PC-9 (cell line): ENCODE data around the gene TMEM132C. TPM values are rescaled to one million over a fixed set of nuclear protein-coding genes. Genes with fewer than 3 reads are reported as not detected.

ENCODE experiments used
- BruUV-seq: library from RNA; stranded (reverse); fragments of 400-500 nt; replicated peaks from 2 replicates; lab custom pipeline; 2021; lab: Mats Ljungman, UMichigan
- CTCF ChIA-PET: fragments of 300-600 bp; sonication (Branson Sonifier 250); formaldehyde crosslinking; loops from one replicate; lab custom pipeline; 2022; ENCODE audit warnings: antibody characterized with exemption; lab: Charles Lee
- POLR2A ChIA-PET: fragments of 300-600 bp; sonication (Branson Sonifier 250); formaldehyde crosslinking; loops from one replicate; lab custom pipeline; 2022; ENCODE audit warnings: antibody characterized with exemption; ENCODE audit not compliant: unreplicated experiment; lab: Charles Lee
- DNase-seq, 2 experiments: peaks; one replicate each; pipeline versions ENCODE4 v3.0.0 to v3.0.0-alpha.2; 2015 to 2022; ENCODE audit warnings: mixed read lengths in 1 of 2
- H2AFZ ChIP-seq: fragments of 200-600 bp; sonication (generic); 2 replicates; pipeline ENCODE4 v1.8.1; 2017; ENCODE audit warnings: antibody characterized with exemption
- H3F3A ChIP-seq: fragments of 200-600 bp; sonication (generic); 2 replicates; pipeline ENCODE4 v1.8.1; 2017; ENCODE audit warnings: antibody characterized with exemption, mild to moderate bottlenecking, low read depth; ENCODE audit not compliant: insufficient read depth
- H3K27ac ChIP-seq: fragments of 200-600 bp; sonication (generic); 2 replicates; pipeline ENCODE4 v1.6.1; 2016; ENCODE audit warnings: mixed run types
- H3K27me3 ChIP-seq: fragments of 200-600 bp; sonication (generic); 2 replicates; pipeline ENCODE4 v1.6.1; 2016; ENCODE audit warnings: low read depth, mixed run types; ENCODE audit not compliant: insufficient read depth
- H3K36me3 ChIP-seq: fragments of 200-600 bp; sonication (generic); 2 replicates; pipeline ENCODE4 v1.6.1; 2016; ENCODE audit warnings: low read depth, mixed run types
- H3K4me1 ChIP-seq: fragments of 200-600 bp; sonication (generic); replicated peaks from 2 replicates; pipeline ENCODE4 v1.6.1; 2016; ENCODE audit warnings: mixed run types; ENCODE audit not compliant: insufficient read depth
- H3K4me2 ChIP-seq: fragments of 200-600 bp; sonication (generic); 2 replicates; pipeline ENCODE4 v1.6.1; 2017; ENCODE audit warnings: mixed run types
- H3K4me3 ChIP-seq: fragments of 200-600 bp; sonication (generic); 2 replicates; pipeline ENCODE4 v1.6.1; 2016; ENCODE audit warnings: mixed run types
- H3K79me2 ChIP-seq: fragments of 200-600 bp; sonication (generic); 2 replicates; pipeline ENCODE4 v1.6.1; 2017; ENCODE audit warnings: low read depth, mixed run types
- H3K9me2 ChIP-seq: fragments of 200-600 bp; sonication (generic); 2 replicates; pipeline ENCODE4 v1.8.1; 2017; ENCODE audit warnings: mild to moderate bottlenecking; ENCODE audit not compliant: insufficient read depth
- H3K9me3 ChIP-seq: fragments of 200-600 bp; sonication (generic); 2 replicates; pipeline ENCODE4 v1.8.1; 2016; ENCODE audit warnings: low read depth; ENCODE audit not compliant: insufficient read depth
- H4K20me1 ChIP-seq: fragments of 200-600 bp; sonication (generic); 2 replicates; pipeline ENCODE4 v1.8.1; 2017; ENCODE audit not compliant: insufficient read depth
- CTCF ChIP-seq: fragments of 200-600 bp; sonication (generic); conservative IDR thresholded peaks from 2 replicates; pipeline ENCODE4 v1.6.1; 2017; ENCODE audit warnings: mixed run types, antibody characterized with exemption, mild to moderate bottlenecking, moderate library complexity
- EZH2 ChIP-seq: fragments of 200-600 bp; sonication (generic); IDR thresholded peaks from 2 replicates; pipeline ENCODE4 v1.8.0; 2017; ENCODE audit warnings: antibody characterized with exemption, low read depth
- intact Hi-C: fragments of 100-400 bp; cut with micrococcal nuclease; formaldehyde crosslinking; loops from one replicate; pipeline ENCODE4 v1.10.0; 2022; ENCODE audit not compliant: unreplicated experiment
- total RNA-seq: library from RNA; stranded (reverse); gene quantifications from 2 replicates; pipeline ENCODE4 v1.2.3, GENCODE V29; 2021

Gene TMEM132C
- total RNA-seq, 1 experiment from 2014 or later = not detected

- BruUV-seq = no TSS peak
- no peak overlapping the region for H3K4me2 ChIP-seq
Observed at GRCh38 chr12:128267651-128268378, 845 bp downstream of the TMEM132C start.

GRCh38 chr12:128268379-128268995, 1.5 kb downstream of the TMEM132C start:
- Histone ChIP-seq H3K36me3 (no peaks in the 10 kb centered on the region), H3K9me2 (no peaks in the 10 kb centered on the region), H2AFZ (no peak overlapping the region), H3K4me1 (no peaks in the 10 kb centered on the region), H3K4me3 (no peak overlapping the region), H3F3A (no peaks in the 10 kb centered on the region), H3K4me2 (no peak overlapping the region), H3K27me3 (no peaks in the 10 kb centered on the region), H3K9me3 (no peaks in the 10 kb centered on the region), H4K20me1 (no peaks in the 10 kb centered on the region), H3K27ac (no peak overlapping the region), H3K79me2 (no peaks in the 10 kb centered on the region)
- ChIA-PET CTCF (no interaction called here), POLR2A (no interaction called here)
- intact Hi-C loops = no loop called here
- no peak for DNase-seq
- TF ChIP-seq CTCF = no peak
- no peak for TF ChIP-seq EZH2
- BruUV-seq = no TSS peak

More at GRCh38 chr12:128267651-128268378, 845 bp downstream of the TMEM132C start:
- Histone ChIP-seq H3K9me2 (no peaks in the 10 kb centered on the region), H3K4me3 (no peak overlapping the region), H3K36me3 (no peaks in the 10 kb centered on the region), H3K9me3 (no peaks in the 10 kb centered on the region), H4K20me1 (no peaks in the 10 kb centered on the region), H3K27me3 (no peaks in the 10 kb centered on the region), H3K79me2 (no peaks in the 10 kb centered on the region), H2AFZ (no peak overlapping the region), H3F3A (no peaks in the 10 kb centered on the region), H3K4me1 (no peaks in the 10 kb centered on the region), H3K27ac (no peak overlapping the region)
- intact Hi-C loops = no loop called here
- DNase-seq = no peak
- ChIA-PET POLR2A (no interaction called here), CTCF (no interaction called here)
- no peak for TF ChIP-seq CTCF
- TF ChIP-seq EZH2 = no peak

- POLR2A ChIA-PET = no interaction called here
- Histone ChIP-seq H3K4me1 (no peaks in the 10 kb centered on the region), H3K27me3 (no peaks in the 10 kb centered on the region), H3K36me3 (no peaks in the 10 kb centered on the region), H3F3A (no peaks in the 10 kb centered on the region), H3K9me3 (no peaks in the 10 kb centered on the region), H3K4me2 (no peak overlapping the region), H2AFZ (no peak overlapping the region), H3K79me2 (no peaks in the 10 kb centered on the region), H4K20me1 (no peaks in the 10 kb centered on the region), H3K9me2 (no peaks in the 10 kb centered on the region), H3K27ac (no peak overlapping the region), H3K4me3 (no peak overlapping the region)
- TF ChIP-seq EZH2 (no peak), CTCF (no peak)
- CTCF ChIA-PET = no interaction called here
- DNase-seq = no peak
- no TSS peak for BruUV-seq
- intact Hi-C loops = no loop called here
Observed at GRCh38 chr12:128269181-128269591, 2.2 kb downstream of the TMEM132C start.
